Fibroblast of lung (primary cell): ENCODE results near the gene ALDH1A1. TPM values are rescaled to one million over a fixed set of nuclear protein-coding genes. Genes with fewer than 3 reads are reported as not detected.

Experiments
- DNase-seq, 2 donors: peaks; one replicate each; pipeline versions ENCODE4 v3.0.0 to v3.0.0-alpha.2; 2010; ENCODE audit warnings: low read depth in 2 of 2
- H2AFZ ChIP-seq: 2 replicates; pipeline ENCODE4 v1.5.1; 2012; ENCODE audit warnings: low read length, control low read depth, inconsistent platforms
- H3K27ac ChIP-seq: 2 replicates; pipeline ENCODE4 v1.5.1; 2011; ENCODE audit warnings: low read length, control low read depth; ENCODE audit not compliant: insufficient read depth
- H3K27me3 ChIP-seq: 2 replicates; pipeline ENCODE4 v1.5.1; 2011; ENCODE audit warnings: mild to moderate bottlenecking, low read length; ENCODE audit not compliant: control insufficient read depth, insufficient read depth
- H3K36me3 ChIP-seq: 2 replicates; pipeline ENCODE4 v1.5.1; 2011; ENCODE audit warnings: low read length; ENCODE audit not compliant: control insufficient read depth, insufficient read depth
- H3K4me1 ChIP-seq: 2 replicates; pipeline ENCODE4 v1.5.1; 2011; ENCODE audit warnings: low read length; ENCODE audit not compliant: control insufficient read depth, insufficient read depth; ENCODE audit errors: extremely low read depth
- H3K4me2 ChIP-seq: 2 replicates; pipeline ENCODE4 v1.5.1; 2011; ENCODE audit warnings: low read length, control low read depth; ENCODE audit not compliant: insufficient read depth; ENCODE audit errors: extremely low read depth
- H3K4me3 ChIP-seq, 4 experiments: fragments of 200-600 bp in 1 of 4; sonication (generic) in 1 of 4; replicated peaks in 1 of 4; 2 replicates each; pipeline ENCODE4 v1.5.1; 2011 to 2016; ENCODE audit warnings: low read length in 4 of 4, low read depth in 3 of 4, mild to moderate bottlenecking in 3 of 4, control low read depth in 2 of 4, inconsistent platforms in 1 of 4, mixed read lengths in 1 of 4; ENCODE audit not compliant: insufficient read depth in 1 of 4; ENCODE audit errors: control extremely low read depth in 1 of 4
- H3K79me2 ChIP-seq: 2 replicates; pipeline ENCODE4 v1.5.1; 2012; ENCODE audit warnings: mild to moderate bottlenecking, low read length, inconsistent platforms; ENCODE audit not compliant: control insufficient read depth, insufficient read depth
- H3K9ac ChIP-seq: 2 replicates; pipeline ENCODE4 v1.5.1; 2011; ENCODE audit warnings: mild to moderate bottlenecking, low read length, control low read depth; ENCODE audit not compliant: insufficient read depth
- H3K9me3 ChIP-seq: 2 replicates; pipeline ENCODE4 v1.5.1; 2012; ENCODE audit warnings: low read depth, low read length; ENCODE audit not compliant: control insufficient read depth, insufficient read depth
- H4K20me1 ChIP-seq: 2 replicates; pipeline ENCODE4 v1.5.1; 2011; ENCODE audit warnings: low read length; ENCODE audit not compliant: control insufficient read depth, insufficient read depth; ENCODE audit errors: extremely low read depth
- EZH2 ChIP-seq: IDR thresholded peaks from 2 replicates; pipeline ENCODE4 v1.5.1; 2012; ENCODE audit warnings: low read length, control low read depth, mild to moderate bottlenecking; ENCODE audit errors: missing control alignments
- polyA plus RNA-seq, 2 donors: library from polyadenylated mRNA; depleted of rRNA in 1 of 2; stranded (reverse) in 1 of 2; unstranded in 1 of 2; fragments of >200 nt; gene quantifications; 2 replicates each; pipeline ENCODE4 v1.2.1, GENCODE V29; 2011 to 2012; ENCODE audit warnings: missing spikeins in 1 of 2
- total RNA-seq: library from RNA; depleted of rRNA; stranded (reverse); fragments of >200 nt; gene quantifications from 2 replicates; pipeline ENCODE4 v1.2.1, GENCODE V29; 2014
- TF ChIP-seq, protein P1 (sequence below), 2 donors: IDR thresholded peaks in 1 of 2; conservative IDR thresholded peaks in 1 of 2; 1 replicate in 1 of 2; 2 replicates in 1 of 2; pipeline ENCODE4 v1.5.1; 2011 to 2012; ENCODE audit warnings: low read length in 2 of 2, control low read depth in 1 of 2, inconsistent platforms in 1 of 2, low read depth in 1 of 2, mild to moderate bottlenecking in 1 of 2

The ALDH1A1 gene
- total and polyA plus RNA-seq, 2 donors (not counting 1 experiment from before 2014, with no cell fraction given): 7.4 to 46.1 TPM

DNA sequence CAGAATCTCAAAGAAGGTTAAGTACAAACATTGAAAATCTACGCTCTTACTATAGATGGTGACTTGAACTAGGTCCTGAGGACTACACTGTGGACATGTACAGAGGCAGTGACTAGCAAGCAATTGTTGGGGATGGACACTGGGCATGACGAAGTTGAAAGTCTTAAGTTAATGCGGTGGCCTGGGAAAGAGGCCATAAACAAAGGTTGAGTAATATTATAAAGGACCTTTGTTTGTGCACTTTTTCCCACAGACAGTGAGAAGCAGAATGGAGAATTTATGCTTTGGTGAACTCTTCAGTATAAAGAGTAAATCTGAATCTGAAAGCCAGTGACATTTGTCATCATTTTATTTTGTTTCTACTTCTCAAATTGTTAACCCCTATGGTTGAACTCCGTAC is 15.3 kb downstream of the ALDH1A1 start:
- no peak for DNase-seq
- H4K20me1 ChIP-seq: no peaks in the 10 kb centered on the region
- H3K9me3 ChIP-seq: no peaks in the 10 kb centered on the region
- H3K27me3 ChIP-seq: no peaks in the 10 kb centered on the region
- no peak overlapping the region for H3K4me3 ChIP-seq
- TF ChIP-seq, protein P1, sequence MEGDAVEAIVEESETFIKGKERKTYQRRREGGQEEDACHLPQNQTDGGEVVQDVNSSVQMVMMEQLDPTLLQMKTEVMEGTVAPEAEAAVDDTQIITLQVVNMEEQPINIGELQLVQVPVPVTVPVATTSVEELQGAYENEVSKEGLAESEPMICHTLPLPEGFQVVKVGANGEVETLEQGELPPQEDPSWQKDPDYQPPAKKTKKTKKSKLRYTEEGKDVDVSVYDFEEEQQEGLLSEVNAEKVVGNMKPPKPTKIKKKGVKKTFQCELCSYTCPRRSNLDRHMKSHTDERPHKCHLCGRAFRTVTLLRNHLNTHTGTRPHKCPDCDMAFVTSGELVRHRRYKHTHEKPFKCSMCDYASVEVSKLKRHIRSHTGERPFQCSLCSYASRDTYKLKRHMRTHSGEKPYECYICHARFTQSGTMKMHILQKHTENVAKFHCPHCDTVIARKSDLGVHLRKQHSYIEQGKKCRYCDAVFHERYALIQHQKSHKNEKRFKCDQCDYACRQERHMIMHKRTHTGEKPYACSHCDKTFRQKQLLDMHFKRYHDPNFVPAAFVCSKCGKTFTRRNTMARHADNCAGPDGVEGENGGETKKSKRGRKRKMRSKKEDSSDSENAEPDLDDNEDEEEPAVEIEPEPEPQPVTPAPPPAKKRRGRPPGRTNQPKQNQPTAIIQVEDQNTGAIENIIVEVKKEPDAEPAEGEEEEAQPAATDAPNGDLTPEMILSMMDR (conservative IDR thresholded peaks at IDR 0.05 in 1 of 2, IDR thresholded peaks at IDR 0.05 in 1 of 2; ENCODE audit: low read depth in 1 of 2, low read length in 2 of 2): no peak
- no peaks in the 10 kb centered on the region for H3K79me2 ChIP-seq
- H3K27ac ChIP-seq: no peak overlapping the region
- no peak overlapping the region for H2AFZ ChIP-seq
- no peaks in the 10 kb centered on the region for H3K36me3 ChIP-seq
- H3K4me1 ChIP-seq: no peaks in the 10 kb centered on the region
- H3K9ac ChIP-seq: no peak overlapping the region
- H3K4me2 ChIP-seq: no peak overlapping the region

DNA sequence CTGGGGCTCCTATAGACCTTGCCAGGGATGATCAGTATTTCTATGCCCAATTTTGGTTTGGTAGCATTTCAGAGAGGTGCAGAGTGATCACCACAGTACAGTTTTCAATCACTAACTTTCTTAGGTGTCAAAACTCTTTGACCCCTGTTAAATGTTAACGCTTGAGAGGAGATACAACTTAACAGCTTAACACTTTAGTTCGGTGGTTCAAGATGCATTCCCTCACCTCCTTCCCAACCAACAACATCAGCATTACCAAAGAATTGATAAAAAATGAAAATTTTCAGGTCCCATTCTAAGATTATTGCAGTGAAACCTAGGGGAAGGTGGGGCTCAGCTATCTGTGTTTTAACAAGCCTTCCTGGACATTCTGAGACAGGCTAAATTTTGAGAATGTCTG is 16.2 kb downstream of the ALDH1A1 start:
- TF ChIP-seq, protein P1 (conservative IDR thresholded peaks at IDR 0.05 in 1 of 2, IDR thresholded peaks at IDR 0.05 in 1 of 2; ENCODE audit: low read depth in 1 of 2, low read length in 2 of 2): no peak
- TF ChIP-seq EZH2: no peak
- Histone ChIP-seq H3K4me3 (no peak overlapping the region), H3K4me2 (no peak overlapping the region), H3K9ac (no peak overlapping the region), H3K36me3 (no peaks in the 10 kb centered on the region), H3K27ac (no peak overlapping the region), H3K9me3 (no peaks in the 10 kb centered on the region), H3K4me1 (no peaks in the 10 kb centered on the region), H3K79me2 (no peaks in the 10 kb centered on the region), H2AFZ (no peak overlapping the region), H4K20me1 (no peaks in the 10 kb centered on the region), H3K27me3 (no peaks in the 10 kb centered on the region)
- DNase-seq: no peak

DNA sequence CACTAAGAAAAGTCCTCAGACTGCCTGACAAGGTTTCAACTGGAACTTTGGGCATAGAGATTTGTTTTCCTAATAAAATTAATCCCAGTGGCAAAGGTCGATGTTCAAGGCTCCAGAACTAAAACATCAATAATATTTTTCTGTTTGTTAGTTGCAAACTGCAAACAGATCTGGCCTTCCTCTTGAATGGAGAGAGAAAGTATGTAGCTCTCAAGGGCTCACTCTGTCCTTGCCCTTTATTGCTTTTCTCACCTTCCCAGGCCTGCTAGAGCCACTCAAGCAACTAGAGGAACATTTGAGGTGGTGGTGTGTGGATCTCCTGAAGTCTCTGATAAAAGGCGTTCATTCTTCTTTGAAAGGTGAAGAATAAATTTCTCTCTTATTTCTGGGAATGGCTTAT is 16.6 kb downstream of the ALDH1A1 start:
- Histone ChIP-seq H3K27ac (no peak overlapping the region), H3K79me2 (no peaks in the 10 kb centered on the region), H3K9ac (no peak overlapping the region), H3K4me3 (no peak overlapping the region), H3K9me3 (no peaks in the 10 kb centered on the region), H3K4me1 (no peaks in the 10 kb centered on the region), H3K4me2 (no peak overlapping the region), H2AFZ (no peak overlapping the region), H4K20me1 (no peaks in the 10 kb centered on the region), H3K27me3 (no peaks in the 10 kb centered on the region), H3K36me3 (no peaks in the 10 kb centered on the region)
- no peak for DNase-seq
- no peak for TF ChIP-seq EZH2
- TF ChIP-seq, protein P1 (conservative IDR thresholded peaks at IDR 0.05 in 1 of 2, IDR thresholded peaks at IDR 0.05 in 1 of 2; ENCODE audit: low read depth in 1 of 2, low read length in 2 of 2): no peak
